ENCODE results near the gene ACSBG1. TPM values are rescaled to one million over a fixed set of nuclear protein-coding genes. Genes with fewer than 3 reads are reported as not detected.

The ACSBG1 gene
- total and polyA plus RNA-seq, 2 of the 8 experiments (the other 6 are each of a cell fraction or from before 2014, with no cell fraction given): 5.4 to 7.1 TPM

- no peaks in the 10 kb centered on the region for H3K79me2 ChIP-seq (ENCODE audit: control insufficient read depth in 1 of 2, insufficient read depth in 2 of 2, low read length in 2 of 2)
- H3K23ac ChIP-seq (ENCODE audit: insufficient read length): no peak overlapping the region
- H2BK120ac ChIP-seq (replicated peaks; ENCODE audit: low read depth, low read length): no peak overlapping the region
- no peak overlapping the region for H2AFZ ChIP-seq (ENCODE audit: low read length)
- H3K79me1 ChIP-seq (ENCODE audit: low read depth, low read length): no peaks in the 10 kb centered on the region; the same call in 1 of the 2 replicates
- H2BK20ac ChIP-seq (ENCODE audit: low read length): no peak overlapping the region
- H3K4ac ChIP-seq (replicated peaks; ENCODE audit: insufficient read length, low read depth, low read length): no peak overlapping the region
- no peaks in the 10 kb centered on the region for H3K23me2 ChIP-seq (ENCODE audit: low read depth, low read length)
- POLR2A ChIA-PET (ENCODE audit: partially characterized antibody): no interaction called here
- CTCF ChIA-PET (ENCODE audit: partially characterized antibody): interaction anchor here (2.4 to 8.1 kb wide), 2 partner anchors 12 to 30 kb away, joined by 7 to 89 read pairs; no protein-coding TSS in a partner anchor
- DNase-seq (ENCODE audit: low read depth in 1 of 2, low spot score in 2 of 2) (peak in 1 of 2 experiments; percentile 40), FAIRE-seq (no peak)
- no peak overlapping the region for H3K14ac ChIP-seq (ENCODE audit: insufficient read length)
- H3K4me3 ChIP-seq (ENCODE audit: extremely low read depth in 1 of 4, insufficient read depth in 2 of 4, low read depth in 3 of 4, low read length in 4 of 4): no peak overlapping the region
- H3K4me2 ChIP-seq (ENCODE audit: insufficient read depth in 1 of 2, low read depth in 2 of 2, low read length in 2 of 2): no peak overlapping the region
- H3K27ac ChIP-seq (ENCODE audit: low read depth, low read length): no peak overlapping the region
- no peak overlapping the region for H4K8ac ChIP-seq (ENCODE audit: extremely low read depth, insufficient read depth, low read length)
- no peaks in the 10 kb centered on the region for H4K20me1 ChIP-seq (replicated peaks in 1 of 2; ENCODE audit: control insufficient read depth in 1 of 2, insufficient read depth in 2 of 2, low read length in 2 of 2)
- no peaks in the 10 kb centered on the region; a peak in 1 of 7 replicates for H3K4me1 ChIP-seq (replicated peaks in 1 of 4; ENCODE audit: control insufficient read depth in 3 of 4, insufficient read depth in 4 of 4, low read length in 3 of 4)
- no peak overlapping the region for H2AK5ac ChIP-seq (ENCODE audit: low read depth, low read length)
- H3K27me3 ChIP-seq (replicated peaks in 1 of 4; ENCODE audit: control insufficient read depth in 3 of 4, extremely low read depth in 1 of 4, insufficient read depth in 3 of 4, low read length in 3 of 4): no peaks in the 10 kb centered on the region
- no peak overlapping the region for H2BK15ac ChIP-seq (ENCODE audit: low read length)
- no peak overlapping the region for H2BK5ac ChIP-seq (ENCODE audit: low read depth, low read length)
- 82% methylated on average over 5 of the region's 8 CpGs; no CpG with 5 or more reads in 1 of the 2 experiments for WGBS, 2 experiments (ENCODE audit: extremely low coverage in 1 of 2, insufficient coverage in 1 of 2, insufficient read length in 1 of 2, insufficient replicate concordance in 2 of 2, low coverage in 1 of 2, low lambda C conversion rate in 2 of 2, missing lambda C conversion rate in 1 of 2)
- H3K36me3 ChIP-seq (ENCODE audit: control insufficient read depth in 2 of 4, insufficient read depth in 4 of 4, low read length in 3 of 4): no peaks in the 10 kb centered on the region
- H4K5ac ChIP-seq (ENCODE audit: insufficient read length, low read depth, low read length): no peak overlapping the region
- no peak overlapping the region for H3K56ac ChIP-seq (replicated peaks; ENCODE audit: insufficient read length, low read depth, low read length)
- no peak overlapping the region for H3K18ac ChIP-seq (ENCODE audit: extremely low read depth, low read length)
- H2BK12ac ChIP-seq (ENCODE audit: low read depth, low read length): no peak overlapping the region
- no peak overlapping the region for H3K9ac ChIP-seq (replicated peaks in 1 of 4; ENCODE audit: extremely low read depth in 1 of 4, low read depth in 3 of 4, low read length in 3 of 4)
- no peak for TF ChIP-seq JUND (IDR thresholded peaks at IDR 0.05; ENCODE audit: low read length)
- no peak for TF ChIP-seq SIN3A (conservative IDR thresholded peaks at IDR 0.05 in 1 of 2, IDR thresholded peaks at IDR 0.05 in 1 of 2; ENCODE audit: low read depth in 1 of 2, low read length in 2 of 2)
- TF ChIP-seq MAX (IDR thresholded peaks at IDR 0.05): no peak
- no peak for TF ChIP-seq E2F6 (IDR thresholded peaks at IDR 0.05)
- TF ChIP-seq BCL11A (IDR thresholded peaks at IDR 0.05; ENCODE audit: low read depth in 2 of 2, low read length in 2 of 2): no peak
- no peak for TF ChIP-seq POLR2AphosphoS5 (IDR thresholded peaks at IDR 0.05; ENCODE audit: low read depth, low read length)
- TF ChIP-seq TBP (IDR thresholded peaks at IDR 0.05; ENCODE audit: low read depth, low read length): no peak
- no peak for TF ChIP-seq TAF7 (optimal IDR thresholded peaks at IDR 0.05; ENCODE audit: borderline replicate concordance, low read depth, low read length)
- no peak overlapping the region for H4K91ac ChIP-seq (replicated peaks; ENCODE audit: insufficient read length, low read length)
- no peaks in the 10 kb centered on the region for H3K9me3 ChIP-seq (ENCODE audit: insufficient read depth in 2 of 2, low read depth in 1 of 2, low read length in 1 of 2)
These were observed 26.6 kb downstream of the ACSBG1 start for GRCh38 chr15:78207641-78208340.

Measured in H1 (cell line).